PC-9 (cell line): ENCODE measurements around the gene CAMTA1. TPM values are rescaled to one million over a fixed set of nuclear protein-coding genes. Genes with fewer than 3 reads are reported as not detected.

Source experiments
- BruUV-seq: library from RNA; stranded (reverse); fragments of 400-500 nt; replicated peaks from 2 replicates; lab custom pipeline; 2021; lab: Mats Ljungman, UMichigan
- CTCF ChIA-PET: fragments of 300-600 bp; sonication (Branson Sonifier 250); formaldehyde crosslinking; loops from one replicate; lab custom pipeline; 2022; ENCODE audit warnings: antibody characterized with exemption; lab: Charles Lee
- POLR2A ChIA-PET: fragments of 300-600 bp; sonication (Branson Sonifier 250); formaldehyde crosslinking; loops from one replicate; lab custom pipeline; 2022; ENCODE audit warnings: antibody characterized with exemption; ENCODE audit not compliant: unreplicated experiment; lab: Charles Lee
- DNase-seq, 2 experiments: peaks; one replicate each; pipeline versions ENCODE4 v3.0.0 to v3.0.0-alpha.2; 2015 to 2022; ENCODE audit warnings: mixed read lengths in 1 of 2
- H2AFZ ChIP-seq: fragments of 200-600 bp; sonication (generic); 2 replicates; pipeline ENCODE4 v1.8.1; 2017; ENCODE audit warnings: antibody characterized with exemption
- H3F3A ChIP-seq: fragments of 200-600 bp; sonication (generic); 2 replicates; pipeline ENCODE4 v1.8.1; 2017; ENCODE audit warnings: antibody characterized with exemption, mild to moderate bottlenecking, low read depth; ENCODE audit not compliant: insufficient read depth
- H3K27ac ChIP-seq: fragments of 200-600 bp; sonication (generic); 2 replicates; pipeline ENCODE4 v1.6.1; 2016; ENCODE audit warnings: mixed run types
- H3K27me3 ChIP-seq: fragments of 200-600 bp; sonication (generic); 2 replicates; pipeline ENCODE4 v1.6.1; 2016; ENCODE audit warnings: low read depth, mixed run types; ENCODE audit not compliant: insufficient read depth
- H3K36me3 ChIP-seq: fragments of 200-600 bp; sonication (generic); 2 replicates; pipeline ENCODE4 v1.6.1; 2016; ENCODE audit warnings: low read depth, mixed run types
- H3K4me1 ChIP-seq: fragments of 200-600 bp; sonication (generic); replicated peaks from 2 replicates; pipeline ENCODE4 v1.6.1; 2016; ENCODE audit warnings: mixed run types; ENCODE audit not compliant: insufficient read depth
- H3K4me2 ChIP-seq: fragments of 200-600 bp; sonication (generic); 2 replicates; pipeline ENCODE4 v1.6.1; 2017; ENCODE audit warnings: mixed run types
- H3K4me3 ChIP-seq: fragments of 200-600 bp; sonication (generic); 2 replicates; pipeline ENCODE4 v1.6.1; 2016; ENCODE audit warnings: mixed run types
- H3K79me2 ChIP-seq: fragments of 200-600 bp; sonication (generic); 2 replicates; pipeline ENCODE4 v1.6.1; 2017; ENCODE audit warnings: low read depth, mixed run types
- H3K9me2 ChIP-seq: fragments of 200-600 bp; sonication (generic); 2 replicates; pipeline ENCODE4 v1.8.1; 2017; ENCODE audit warnings: mild to moderate bottlenecking; ENCODE audit not compliant: insufficient read depth
- H3K9me3 ChIP-seq: fragments of 200-600 bp; sonication (generic); 2 replicates; pipeline ENCODE4 v1.8.1; 2016; ENCODE audit warnings: low read depth; ENCODE audit not compliant: insufficient read depth
- H4K20me1 ChIP-seq: fragments of 200-600 bp; sonication (generic); 2 replicates; pipeline ENCODE4 v1.8.1; 2017; ENCODE audit not compliant: insufficient read depth
- CTCF ChIP-seq: fragments of 200-600 bp; sonication (generic); conservative IDR thresholded peaks from 2 replicates; pipeline ENCODE4 v1.6.1; 2017; ENCODE audit warnings: mixed run types, antibody characterized with exemption, mild to moderate bottlenecking, moderate library complexity
- EZH2 ChIP-seq: fragments of 200-600 bp; sonication (generic); IDR thresholded peaks from 2 replicates; pipeline ENCODE4 v1.8.0; 2017; ENCODE audit warnings: antibody characterized with exemption, low read depth
- intact Hi-C: fragments of 100-400 bp; cut with micrococcal nuclease; formaldehyde crosslinking; loops from one replicate; pipeline ENCODE4 v1.10.0; 2022; ENCODE audit not compliant: unreplicated experiment
- total RNA-seq: library from RNA; stranded (reverse); gene quantifications from 2 replicates; pipeline ENCODE4 v1.2.3, GENCODE V29; 2021

The CAMTA1 gene
- total RNA-seq, 1 experiment from 2014 or later = 72.3 TPM

DNA sequence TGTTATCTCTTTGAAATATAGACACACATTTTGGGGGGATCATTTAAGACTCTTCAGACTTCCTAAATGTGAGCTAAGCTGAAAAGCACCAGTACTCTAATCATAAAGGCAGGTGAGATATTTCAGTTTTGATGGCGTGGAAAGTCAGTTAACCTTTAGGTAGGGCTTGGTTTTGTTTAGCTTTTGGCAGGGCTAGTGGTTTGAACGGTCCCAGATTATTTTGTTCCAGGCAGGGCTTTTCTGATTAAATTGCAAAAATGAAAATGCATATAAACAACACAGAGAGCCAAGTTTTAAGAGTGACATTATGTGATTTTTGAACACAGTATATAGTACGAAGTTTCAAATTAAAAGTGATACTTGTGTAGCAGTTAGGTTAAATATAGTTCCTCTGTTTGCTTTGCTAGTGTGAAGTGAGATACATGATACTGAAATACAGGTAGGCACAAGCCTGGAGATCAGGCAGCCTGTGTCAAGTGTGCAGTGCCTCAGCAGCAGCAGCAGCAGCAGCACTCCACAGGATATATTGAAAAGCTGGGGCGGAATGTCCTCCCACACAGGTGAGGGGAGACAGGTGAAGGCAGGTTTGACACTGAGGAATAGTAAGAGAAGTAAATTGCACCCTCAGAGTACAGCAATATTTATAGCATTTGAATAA lies 47.4 kb downstream of the CAMTA1 start:
- H3K9me2 ChIP-seq = no peaks in the 10 kb centered on the region
- DNase-seq = no peak
- H3K27me3 ChIP-seq = no peaks in the 10 kb centered on the region
- CTCF ChIA-PET = no interaction called here
- no peaks in the 10 kb centered on the region for H3K36me3 ChIP-seq
- H3K4me3 ChIP-seq = no peak overlapping the region
- no peaks in the 10 kb centered on the region for H3F3A ChIP-seq
- TF ChIP-seq CTCF (no peak), EZH2 (no peak)
- 0 out of 2 replicates have a peak, but pooled peaks cover 4% of the 10 kb centered on the region for H4K20me1 ChIP-seq
- H2AFZ ChIP-seq = no peak overlapping the region
- no peaks in the 10 kb centered on the region for H3K79me2 ChIP-seq
- POLR2A ChIA-PET = no interaction called here
- H3K27ac ChIP-seq = no peak overlapping the region
- no peak overlapping the region for H3K4me2 ChIP-seq
- no peaks in the 10 kb centered on the region for H3K4me1 ChIP-seq
- intact Hi-C loops = no loop called here
- H3K9me3 ChIP-seq = no peaks in the 10 kb centered on the region
- no TSS peak for BruUV-seq

DNA sequence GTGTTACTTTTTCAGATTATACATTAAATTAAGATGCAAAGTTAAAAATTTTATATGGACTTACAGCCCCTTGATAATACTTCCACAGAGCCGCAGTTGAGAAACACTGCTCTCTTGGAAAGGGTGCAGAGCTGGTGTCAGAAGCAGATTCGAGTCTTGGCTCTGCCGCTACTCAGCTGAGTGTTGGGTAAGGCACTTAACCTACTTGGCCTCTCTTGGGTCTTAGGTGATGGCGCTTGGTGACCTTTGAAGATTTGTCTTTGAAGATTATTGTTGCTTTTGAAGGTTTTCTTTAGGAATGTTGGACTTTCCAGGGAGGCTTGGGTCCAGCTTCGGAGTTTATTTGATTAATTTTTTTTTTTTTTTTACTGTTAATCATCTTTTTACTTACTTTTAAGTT lies 48.5 kb downstream of the CAMTA1 start:
- no peak for DNase-seq
- H3K27me3 ChIP-seq = no peaks in the 10 kb centered on the region
- H3K9me3 ChIP-seq = no peaks in the 10 kb centered on the region
- BruUV-seq = no TSS peak
- intact Hi-C loops = no loop called here
- H2AFZ ChIP-seq = no peak overlapping the region
- no peak overlapping the region for H3K4me3 ChIP-seq
- TF ChIP-seq CTCF = no peak
- no peak for TF ChIP-seq EZH2
- ChIA-PET POLR2A (no interaction called here), CTCF (no interaction called here)
- no peaks in the 10 kb centered on the region for H3K4me1 ChIP-seq
- H3K36me3 ChIP-seq = no peaks in the 10 kb centered on the region
- no peaks in the 10 kb centered on the region for H3K9me2 ChIP-seq
- H3K79me2 ChIP-seq = no peaks in the 10 kb centered on the region
- 0 out of 2 replicates have a peak, but pooled peaks cover 4% of the 10 kb centered on the region for H4K20me1 ChIP-seq
- H3K4me2 ChIP-seq = no peak overlapping the region
- H3K27ac ChIP-seq = no peak overlapping the region
- no peaks in the 10 kb centered on the region for H3F3A ChIP-seq

GRCh38 chr1:6834366-6834765 lies 49.1 kb downstream of the CAMTA1 start:
- Histone ChIP-seq H3F3A (no peaks in the 10 kb centered on the region), H3K4me3 (no peak overlapping the region), H3K9me3 (no peaks in the 10 kb centered on the region), H3K4me2 (no peak overlapping the region), H2AFZ (no peak overlapping the region), H4K20me1 (0 out of 2 replicates have a peak, but pooled peaks cover 4% of the 10 kb centered on the region), H3K4me1 (no peaks in the 10 kb centered on the region), H3K79me2 (no peaks in the 10 kb centered on the region), H3K27ac (no peak overlapping the region), H3K9me2 (no peaks in the 10 kb centered on the region), H3K27me3 (no peaks in the 10 kb centered on the region), H3K36me3 (no peaks in the 10 kb centered on the region)
- ChIA-PET POLR2A (no interaction called here), CTCF (no interaction called here)
- intact Hi-C loops = no loop called here
- TF ChIP-seq EZH2 (no peak), CTCF (no peak)
- BruUV-seq = no TSS peak
- DNase-seq = no peak
